ENCODE measurements around the gene ZNF26.
"Not testable (repeated sequence)": the region's sequence is repeated elsewhere in the genome, so short reads cannot be mapped to it uniquely, and the experiment has no call there.

ZNF26 gene

DNA sequence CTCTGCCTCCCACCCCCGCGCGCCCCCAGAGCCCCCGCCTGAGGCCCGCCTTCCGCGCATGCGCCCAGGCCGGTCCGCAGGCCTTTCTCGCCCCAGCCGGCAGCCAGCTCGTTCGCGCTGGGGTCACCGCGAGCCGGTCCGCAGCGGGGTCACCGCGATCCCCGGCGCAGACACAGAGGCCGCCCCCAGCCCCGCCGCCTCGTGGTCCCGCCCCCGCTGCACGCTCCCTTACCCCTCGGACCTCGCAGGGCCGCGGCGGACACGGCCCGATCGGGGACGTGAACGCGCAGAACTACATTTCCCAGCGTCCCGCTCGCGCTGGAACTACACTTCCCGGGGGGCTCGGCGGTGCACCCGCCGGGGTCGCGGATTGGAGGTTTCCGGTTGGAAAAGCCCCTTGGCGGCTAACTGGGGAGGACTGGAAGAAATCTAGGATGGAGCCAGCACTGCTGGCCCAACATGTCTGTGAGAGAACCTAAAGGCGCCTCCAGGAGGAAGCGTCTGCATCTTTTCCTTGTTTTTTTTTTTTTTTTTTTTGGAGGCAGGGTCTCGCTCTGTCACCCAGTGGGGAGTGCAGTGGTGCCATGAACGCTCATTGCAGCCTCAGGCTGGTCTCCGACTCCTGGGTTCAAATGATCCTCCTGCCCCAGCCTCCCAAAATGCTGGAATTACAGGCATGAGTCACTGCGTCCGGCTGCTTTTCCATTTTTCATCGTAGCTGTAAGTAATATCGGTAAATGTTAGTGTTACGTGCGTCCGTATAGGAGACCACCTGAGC, 30.0 kb upstream of the ZNF26 start, which contains the start of gene ZNF605:
ZNF605 (minus strand) TSS at position 296 of the 778 bp plus-strand sequence. CDS start 10,671 bp downstream, outside the sequence.
- DNase-seq (ENCODE audit: low spot score), result peak; percentile 86

DNA sequence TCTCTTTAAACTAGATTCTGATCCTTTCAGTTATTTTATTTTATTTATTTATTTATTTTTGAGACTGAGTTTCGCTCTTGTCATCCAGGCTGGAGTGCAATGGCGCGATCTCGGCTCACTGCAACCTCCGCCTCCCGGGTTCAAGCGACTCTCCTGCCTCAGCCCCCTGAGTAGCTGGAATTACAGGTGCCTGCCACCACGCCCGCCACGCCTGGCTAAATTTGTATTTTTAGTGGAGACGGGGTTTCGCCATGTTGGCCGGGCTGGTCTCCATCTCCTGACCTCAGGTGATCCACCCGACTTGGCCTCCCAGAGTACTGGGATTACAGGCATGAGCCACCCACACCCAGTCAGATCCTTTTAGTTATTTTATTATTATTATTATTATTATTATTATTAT, 24.4 kb upstream of the ZNF26 start:
- not testable (repeated sequence) for DNase-seq (ENCODE audit: low spot score)

DNA sequence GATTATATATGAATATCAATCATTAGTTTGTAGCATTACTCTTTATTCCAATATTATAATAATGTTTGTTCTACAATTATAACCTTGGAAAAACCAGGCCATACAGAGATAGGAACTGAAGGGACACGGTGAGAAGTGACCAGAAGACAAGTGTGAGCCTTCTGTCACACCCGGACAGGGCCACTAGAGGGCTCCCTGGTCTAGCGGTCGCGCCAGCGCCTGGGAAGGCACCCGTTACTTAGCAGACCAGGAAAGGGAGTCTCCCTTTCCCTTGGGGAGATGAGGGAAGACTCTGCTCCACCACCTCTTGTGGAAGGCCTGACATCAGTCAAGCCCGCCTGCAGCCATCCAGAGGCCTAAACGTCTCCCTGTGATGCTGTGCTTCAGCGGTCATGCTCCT, 22.2 kb upstream of the ZNF26 start:
- peak; percentile 4 for DNase-seq (ENCODE audit: low spot score)

DNA sequence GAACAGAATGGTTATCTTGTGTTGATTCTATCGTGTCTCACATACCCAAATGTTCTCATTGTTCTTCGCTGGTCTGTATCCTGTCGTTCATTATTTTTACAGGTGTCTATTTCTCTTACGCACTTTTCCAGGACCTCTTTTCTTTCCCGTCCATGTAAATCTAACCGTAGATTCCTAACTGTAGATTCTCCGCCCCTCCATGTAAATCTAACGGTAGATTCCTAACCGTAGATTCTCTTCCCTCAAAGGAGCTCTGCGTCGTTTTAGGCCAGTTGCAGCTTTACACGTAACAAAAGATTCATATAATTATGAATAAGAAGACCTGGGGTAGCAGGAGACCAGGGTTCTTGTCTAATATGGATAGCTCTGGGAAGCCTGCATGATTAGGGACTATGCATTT, 20.4 kb upstream of the ZNF26 start:
- no peak for DNase-seq (ENCODE audit: low spot score)

DNA sequence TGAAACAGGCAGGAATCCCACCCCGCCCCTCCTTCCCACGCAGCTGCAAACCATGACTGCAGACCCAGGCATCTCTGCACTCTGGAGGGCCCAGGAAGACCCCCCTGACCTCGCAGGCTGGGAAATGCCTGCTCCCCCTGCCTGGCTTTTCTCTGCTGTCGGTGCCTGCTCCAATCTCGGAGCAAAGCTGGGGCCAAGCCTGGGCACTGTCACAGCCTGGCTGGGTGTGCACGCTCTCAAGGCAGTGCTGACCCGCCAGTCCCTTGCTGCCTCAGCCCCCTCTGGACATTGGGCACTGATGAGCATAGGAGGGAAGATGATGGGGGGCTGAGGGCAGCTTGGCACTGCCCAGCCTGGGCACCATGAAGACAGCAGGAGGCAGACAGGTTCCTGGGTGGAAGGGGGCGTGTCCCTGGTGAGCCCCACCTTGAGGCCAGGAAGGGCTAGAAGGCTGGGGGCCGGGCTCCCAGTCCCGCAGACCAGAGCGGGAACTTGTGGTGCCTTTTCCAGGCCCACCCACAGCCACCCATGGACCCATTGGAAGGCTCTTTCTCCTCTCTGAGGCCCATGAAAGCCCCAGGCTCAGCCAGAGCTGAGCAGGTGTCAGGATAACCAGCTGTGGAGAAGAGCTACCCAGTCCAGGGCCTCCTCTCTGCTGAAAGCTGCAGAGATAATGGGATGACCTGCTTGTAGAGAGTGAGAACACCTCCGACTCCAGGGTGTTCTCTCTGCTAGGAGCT, 19.3 kb upstream of the ZNF26 start:
- no peak for DNase-seq (ENCODE audit: low spot score)

DNA sequence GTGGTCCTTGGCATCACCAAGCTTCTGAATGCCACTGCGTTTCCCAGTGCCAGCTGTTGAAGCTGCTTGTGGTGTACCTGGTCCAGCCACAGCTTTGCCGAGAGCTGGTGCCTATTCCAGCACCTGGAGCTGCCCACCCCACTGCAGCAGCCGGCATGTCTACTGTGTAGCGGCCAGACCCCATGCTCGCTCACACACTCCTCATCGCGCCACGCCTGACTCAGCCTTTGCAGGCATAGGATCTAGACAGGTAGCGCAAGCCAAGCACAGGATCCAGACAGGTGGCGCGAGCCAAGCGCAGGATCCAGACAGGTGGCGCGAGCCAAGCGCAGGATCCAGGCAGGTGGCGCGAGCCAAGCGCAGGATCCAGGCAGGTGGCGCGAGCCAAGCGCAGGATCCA, 18.4 kb upstream of the ZNF26 start:
- no peak for DNase-seq (ENCODE audit: low spot score)

DNA sequence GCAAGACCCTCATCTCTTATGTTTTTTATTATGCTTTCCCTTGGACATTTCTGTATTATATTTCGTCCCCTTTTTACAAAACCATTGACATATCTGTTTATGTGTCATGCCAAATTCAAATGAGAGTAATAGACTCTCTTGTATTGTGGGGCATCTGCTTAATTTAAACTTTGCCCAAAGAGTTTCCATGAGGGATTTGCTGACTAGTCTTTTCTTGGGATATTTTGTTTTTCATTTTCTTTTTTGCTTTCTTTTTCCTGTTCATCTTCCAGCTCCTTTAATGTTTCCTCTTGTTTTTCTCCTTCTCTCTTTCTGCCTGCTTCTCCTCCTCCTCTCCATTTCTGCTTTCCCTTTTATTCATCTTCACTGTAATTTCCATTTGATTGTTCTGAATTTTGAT, 13.8 kb upstream of the ZNF26 start:
- no peak for DNase-seq (ENCODE audit: low spot score)

DNA sequence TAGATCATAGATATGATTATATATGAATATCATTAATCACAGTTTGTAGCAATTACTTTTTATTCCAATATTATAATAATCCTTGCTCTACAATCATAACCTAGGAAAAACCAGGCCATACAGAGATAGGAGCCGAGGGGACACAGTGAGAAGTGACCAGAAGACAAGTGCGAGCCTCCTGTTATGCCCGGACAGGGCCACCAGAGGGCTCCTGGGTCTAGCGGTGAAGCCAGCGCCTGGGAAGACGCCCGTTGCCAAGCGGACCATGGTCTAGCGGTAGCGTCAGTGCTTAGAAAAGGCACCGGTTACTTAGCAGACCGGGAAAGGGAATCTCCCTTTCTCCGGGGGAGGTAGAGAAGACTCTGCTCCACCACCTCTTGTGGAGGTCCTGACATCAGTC, 9.3 kb upstream of the ZNF26 start:
- not testable (repeated sequence) for DNase-seq (ENCODE audit: low spot score)

DNA sequence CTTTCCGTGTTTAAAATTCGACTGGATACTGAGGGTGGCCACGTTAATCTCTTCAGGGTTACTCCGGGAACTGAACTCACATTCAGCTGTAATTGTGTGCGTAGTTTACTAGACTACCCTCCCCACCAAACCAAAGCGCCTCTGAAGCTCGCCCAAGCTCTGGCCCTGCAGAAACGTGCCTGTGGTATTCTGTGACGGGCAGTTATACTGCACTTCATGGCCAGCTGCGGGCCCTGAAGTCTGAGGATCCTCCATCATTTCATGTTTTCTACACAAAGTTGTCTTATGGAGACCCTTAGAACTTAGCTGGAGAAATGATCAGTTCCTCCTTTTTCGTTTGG, 688 bp downstream of the ZNF26 start:
- no peak for DNase-seq (ENCODE audit: low spot score)

DNA sequence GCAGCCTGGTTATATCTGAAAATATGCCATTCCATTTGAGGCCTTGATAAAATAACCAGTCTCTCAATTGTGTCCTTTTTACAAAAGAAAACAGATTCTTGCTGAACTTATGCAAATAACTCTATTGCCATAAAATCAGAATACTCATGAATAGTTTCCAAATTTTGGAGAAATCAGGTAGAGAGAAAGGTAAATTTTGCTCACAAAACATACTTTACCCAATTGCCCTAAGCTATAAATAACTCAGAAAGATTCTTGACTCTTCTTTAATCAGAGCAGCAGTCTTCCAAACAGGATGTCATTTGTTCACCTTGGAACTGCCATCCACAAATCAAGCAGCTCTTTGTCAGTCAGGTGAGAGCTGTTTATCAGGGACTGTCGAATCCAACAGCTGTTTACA, 12.6 kb downstream of the ZNF26 start:
- no peak for DNase-seq (ENCODE audit: low spot score)

DNA sequence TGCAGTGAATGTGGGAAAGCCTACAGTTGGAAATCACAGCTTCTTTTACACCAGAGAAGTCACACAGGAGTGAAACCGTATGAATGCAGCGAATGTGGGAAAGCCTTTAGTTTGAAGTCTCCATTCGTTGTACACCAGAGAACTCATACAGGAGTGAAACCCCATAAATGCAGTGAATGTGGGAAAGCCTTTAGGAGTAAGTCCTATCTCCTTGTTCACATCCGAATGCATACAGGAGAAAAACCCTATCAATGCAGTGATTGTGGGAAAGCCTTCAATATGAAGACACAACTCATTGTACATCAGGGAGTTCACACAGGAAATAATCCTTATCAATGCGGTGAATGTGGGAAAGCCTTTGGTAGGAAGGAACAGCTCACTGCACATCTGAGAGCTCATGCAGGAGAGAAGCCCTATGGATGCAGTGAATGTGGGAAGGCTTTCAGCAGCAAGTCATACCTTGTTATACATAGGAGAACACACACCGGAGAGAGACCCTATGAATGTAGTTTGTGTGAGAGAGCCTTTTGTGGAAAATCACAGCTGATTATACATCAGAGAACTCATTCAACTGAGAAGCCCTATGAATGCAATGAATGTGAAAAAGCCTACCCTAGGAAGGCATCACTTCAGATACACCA, 24.6 kb downstream of the ZNF26 start:
- DNase-seq (ENCODE audit: low spot score), result no peak

DNA sequence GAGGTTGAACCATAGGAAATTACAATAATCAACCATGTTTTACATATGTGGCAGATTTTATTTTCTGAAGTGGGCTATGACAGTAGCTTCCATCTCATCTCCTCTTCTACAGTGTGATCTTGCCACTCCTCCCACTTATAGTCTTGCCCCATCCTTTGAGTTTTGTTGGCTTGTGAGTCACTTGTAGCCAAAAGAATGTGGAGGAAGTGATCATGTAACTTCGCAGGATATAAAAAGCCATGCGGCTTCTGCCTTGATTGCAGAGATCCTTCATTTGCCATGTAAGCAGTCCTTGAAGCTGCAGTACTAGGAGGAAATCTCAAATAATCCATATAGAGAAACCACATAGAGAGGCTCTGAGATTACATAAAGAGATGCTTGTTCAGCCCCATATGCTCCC, 37.4 kb downstream of the ZNF26 start:
- DNase-seq (ENCODE audit: low spot score), result no peak

DNA sequence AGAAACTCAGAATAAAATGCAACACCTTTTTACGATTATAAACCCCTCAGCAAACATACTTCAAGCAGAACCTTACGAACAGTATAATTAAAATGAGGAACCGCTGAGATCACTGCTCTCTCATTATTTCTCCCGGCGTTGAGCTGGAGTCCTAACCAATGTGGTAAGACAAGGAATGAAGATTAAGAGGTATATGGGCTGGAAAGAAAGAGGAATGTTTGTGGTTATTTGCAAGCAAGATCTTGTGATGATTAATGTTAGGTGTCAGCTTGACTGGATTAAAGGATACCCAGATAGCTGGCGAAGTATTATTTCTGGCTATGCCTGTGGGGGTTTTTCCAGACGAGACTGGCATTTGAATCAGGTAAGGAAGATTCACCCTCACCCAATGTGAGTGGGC, 40.8 kb downstream of the ZNF26 start:
- no peak for DNase-seq (ENCODE audit: low spot score)

DNA sequence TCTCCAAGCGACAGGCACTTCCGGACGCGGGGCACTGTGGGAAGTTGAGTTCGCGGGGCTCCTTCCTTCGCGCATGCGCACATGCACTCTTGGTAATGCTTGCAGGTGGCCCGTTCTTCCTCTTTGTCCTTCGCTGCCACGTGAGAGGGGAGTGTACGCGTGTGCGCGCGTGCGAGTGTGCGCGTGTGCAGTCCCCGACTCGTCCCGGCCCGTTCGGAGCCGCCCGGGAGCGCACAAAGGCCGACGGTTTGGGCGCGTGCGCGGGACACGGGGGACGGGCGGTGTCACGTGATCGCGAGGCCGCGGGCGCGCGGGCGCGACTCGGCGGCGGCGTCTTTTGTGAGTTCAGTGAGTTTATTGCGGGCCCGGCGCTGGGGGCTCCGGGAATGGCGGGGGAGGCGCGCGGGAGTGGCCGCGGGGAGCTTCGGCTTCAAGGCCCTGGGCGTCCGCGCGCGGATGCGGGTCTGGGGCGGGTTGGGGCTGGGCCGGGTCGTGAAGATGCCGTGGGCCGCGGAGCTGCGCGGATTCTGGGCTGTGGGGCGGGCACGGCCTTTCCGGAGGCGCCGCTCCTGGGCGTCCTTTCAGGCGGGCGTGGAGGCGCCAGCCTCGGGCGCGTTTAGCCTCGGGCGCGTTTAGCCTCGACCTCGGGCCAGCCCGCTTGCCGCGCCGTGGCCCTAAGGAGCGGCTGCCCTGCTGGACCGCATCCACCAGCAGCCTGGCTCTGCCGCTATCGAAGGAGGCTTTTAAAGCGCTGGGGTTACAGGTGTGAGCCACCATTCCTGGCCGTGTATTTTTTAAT, 51.2 kb downstream of the ZNF26 start, which contains the start of gene ZNF84:
ZNF84 (plus strand) TSS at position 303 of the 799 bp plus-strand sequence. CDS start 3,959 bp downstream, outside the sequence.
- peak; percentile 94 for DNase-seq (ENCODE audit: low spot score)

DNA sequence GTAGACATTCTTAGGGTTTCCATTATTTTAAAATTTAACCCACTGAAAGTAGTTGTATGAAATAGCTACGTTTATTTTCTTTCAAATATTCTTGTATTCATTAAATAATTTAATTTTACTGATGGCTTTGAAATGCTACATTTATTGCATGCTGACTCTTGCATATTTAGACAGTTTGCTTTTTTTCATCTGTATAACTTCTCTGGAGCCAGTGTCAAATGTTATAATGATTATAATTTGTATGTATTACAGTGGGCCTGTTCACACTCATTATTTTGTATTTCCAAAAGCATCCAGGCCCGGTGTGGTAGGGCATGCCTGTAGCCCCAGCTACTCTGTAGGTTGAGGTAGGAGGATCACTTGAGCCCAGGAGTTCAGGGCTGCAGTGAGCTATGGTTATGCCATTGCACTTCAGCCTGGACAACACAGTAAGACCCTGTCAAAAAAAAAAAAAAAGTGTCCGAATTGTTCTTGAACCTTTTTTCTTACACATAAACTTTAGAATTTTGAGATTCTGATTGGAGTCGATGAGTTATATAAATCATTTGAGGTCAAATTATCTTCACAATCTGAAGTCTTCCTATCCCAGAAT, 52.0 kb downstream of the ZNF26 start:
- DNase-seq (ENCODE audit: low spot score), result no peak

DNA sequence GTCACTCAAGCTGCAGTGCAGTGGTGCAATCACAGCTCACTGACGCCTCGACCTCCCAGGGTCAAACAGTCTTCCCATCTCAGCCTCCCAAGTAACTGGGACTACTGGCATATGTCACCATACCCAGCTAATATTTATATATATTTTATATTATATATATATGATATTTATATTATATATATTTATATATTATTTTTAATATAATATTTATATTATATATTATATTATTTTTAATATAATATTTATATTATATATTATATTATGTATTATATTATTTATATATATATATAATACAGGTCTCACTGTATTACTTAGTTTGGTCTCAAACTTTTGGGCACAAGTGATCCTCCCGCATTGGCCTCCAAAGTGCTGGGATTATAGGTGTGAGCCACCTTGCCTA, 60.5 kb downstream of the ZNF26 start:
- DNase-seq (ENCODE audit: low spot score), result no peak

DNA sequence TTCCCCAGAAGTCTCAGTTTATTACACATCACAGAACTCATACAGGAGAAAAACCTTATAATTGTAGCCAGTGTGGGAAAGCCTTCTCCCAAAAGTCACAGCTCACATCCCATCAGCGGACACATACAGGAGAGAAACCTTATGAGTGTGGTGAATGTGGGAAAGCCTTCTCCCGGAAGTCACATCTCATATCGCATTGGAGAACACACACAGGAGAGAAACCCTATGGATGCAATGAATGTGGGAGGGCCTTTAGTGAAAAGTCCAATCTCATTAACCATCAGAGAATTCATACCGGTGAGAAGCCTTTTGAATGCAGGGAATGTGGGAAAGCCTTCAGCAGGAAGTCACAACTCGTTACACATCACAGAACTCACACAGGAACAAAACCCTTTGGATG, 71.3 kb downstream of the ZNF26 start:
- no peak for DNase-seq (ENCODE audit: low spot score)

DNA sequence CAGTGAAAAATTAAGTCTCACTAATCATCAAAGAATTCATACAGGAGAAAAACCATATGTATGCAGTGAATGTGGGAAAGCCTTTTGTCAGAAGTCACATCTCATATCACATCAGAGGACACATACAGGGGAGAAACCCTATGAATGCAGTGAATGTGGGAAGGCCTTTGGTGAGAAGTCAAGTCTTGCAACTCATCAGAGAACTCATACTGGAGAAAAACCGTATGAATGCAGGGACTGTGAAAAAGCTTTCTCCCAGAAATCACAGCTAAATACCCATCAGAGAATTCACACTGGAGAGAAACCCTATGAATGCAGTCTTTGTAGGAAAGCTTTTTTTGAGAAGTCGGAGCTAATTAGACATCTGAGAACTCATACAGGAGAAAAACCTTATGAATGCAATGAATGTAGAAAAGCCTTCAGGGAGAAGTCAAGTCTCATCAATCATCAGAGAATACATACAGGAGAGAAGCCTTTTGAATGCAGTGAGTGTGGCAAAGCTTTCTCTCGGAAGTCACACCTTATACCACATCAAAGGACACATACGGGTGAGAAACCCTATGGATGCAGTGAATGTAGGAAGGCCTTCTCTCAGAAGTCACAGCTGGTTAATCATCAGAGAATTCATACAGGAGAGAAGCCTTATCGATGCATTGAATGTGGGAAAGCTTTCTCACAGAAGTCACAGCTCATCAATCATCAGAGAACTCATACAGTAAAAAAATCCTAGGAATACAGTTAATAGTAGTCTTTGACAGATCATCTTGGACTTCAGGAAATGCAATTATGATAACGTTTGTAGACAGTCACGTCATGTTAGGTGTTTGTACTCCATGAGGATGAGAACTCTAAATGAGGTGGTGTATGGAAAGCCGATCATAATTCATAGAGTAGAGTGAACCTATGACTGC, 72.3 kb downstream of the ZNF26 start:
- DNase-seq (ENCODE audit: low spot score), result no peak

DNA sequence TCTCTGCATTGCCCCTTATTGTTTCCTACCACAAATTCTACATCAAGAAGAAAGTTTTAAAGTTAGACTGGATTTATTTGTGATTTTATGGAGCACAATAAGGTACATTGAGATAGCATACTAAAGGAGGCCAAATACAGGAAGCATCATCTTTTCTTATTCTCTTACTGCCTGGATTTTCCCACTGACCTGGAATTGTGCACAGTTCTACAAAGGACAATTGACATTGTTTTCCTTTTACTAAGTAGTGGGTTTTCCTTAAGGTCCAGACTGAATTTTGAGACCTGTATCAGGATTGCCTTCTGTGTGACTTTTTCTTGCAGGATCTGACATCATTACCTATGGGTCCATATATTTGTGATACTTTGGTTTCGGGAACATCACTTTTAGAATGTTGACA, 75.8 kb downstream of the ZNF26 start:
- DNase-seq (ENCODE audit: low spot score), result no peak

DNA sequence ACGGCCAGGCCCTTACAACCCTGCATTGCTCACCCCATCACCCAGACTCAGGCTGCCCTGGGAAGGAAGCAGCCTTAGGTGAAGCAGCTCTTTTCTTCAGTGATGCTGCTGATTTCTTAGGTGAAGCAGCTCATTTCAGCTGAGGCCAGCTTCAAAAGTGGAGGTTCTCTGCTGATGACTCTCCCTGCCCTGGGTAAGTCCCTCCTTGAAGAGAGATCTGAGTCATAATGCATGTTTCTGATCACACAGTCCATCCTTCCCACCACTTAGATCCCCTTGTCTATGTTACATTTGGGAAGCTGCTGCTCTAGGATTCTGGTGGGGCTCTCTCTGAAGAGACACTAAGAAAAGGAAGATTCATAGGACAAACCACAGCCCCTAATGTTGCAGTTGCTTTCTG, 77.4 kb downstream of the ZNF26 start:
- DNase-seq (ENCODE audit: low spot score), result no peak

DNA sequence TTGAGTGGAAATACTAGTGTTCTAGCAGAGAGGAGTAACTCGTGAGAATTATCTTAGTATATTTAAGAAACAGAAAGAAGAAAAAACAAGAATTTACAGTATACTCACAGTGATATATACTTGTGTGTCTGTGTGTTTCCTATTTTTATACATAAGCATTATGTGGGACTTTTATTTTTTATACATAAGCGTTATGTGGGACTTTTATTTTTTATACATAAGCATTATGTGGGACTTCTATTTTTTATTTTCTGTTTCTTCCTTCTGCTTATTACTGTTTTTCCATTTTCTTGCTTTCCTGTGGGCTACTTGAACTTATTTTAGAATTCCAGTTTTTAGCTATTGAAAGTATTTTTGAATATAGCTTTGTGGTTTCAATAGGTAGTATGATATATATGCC, 87.7 kb downstream of the ZNF26 start:
- no peak for DNase-seq (ENCODE audit: low spot score)

All from globus pallidus (tissue), 1 donor.